GM19463 (cell line): ENCODE measurements around the gene NAPA.
A peak's percentile ranks its signal among the peaks of the same experiment; 100 is the strongest.

Experiments used
- ATAC-seq: cut with Tn5 transposase; IDR thresholded peaks from one replicate; pipeline ENCODE4 v1.9.1; 2021; ENCODE audit warnings: mild to moderate bottlenecking, moderate library complexity; ENCODE audit not compliant: unreplicated experiment

The NAPA gene

DNA sequence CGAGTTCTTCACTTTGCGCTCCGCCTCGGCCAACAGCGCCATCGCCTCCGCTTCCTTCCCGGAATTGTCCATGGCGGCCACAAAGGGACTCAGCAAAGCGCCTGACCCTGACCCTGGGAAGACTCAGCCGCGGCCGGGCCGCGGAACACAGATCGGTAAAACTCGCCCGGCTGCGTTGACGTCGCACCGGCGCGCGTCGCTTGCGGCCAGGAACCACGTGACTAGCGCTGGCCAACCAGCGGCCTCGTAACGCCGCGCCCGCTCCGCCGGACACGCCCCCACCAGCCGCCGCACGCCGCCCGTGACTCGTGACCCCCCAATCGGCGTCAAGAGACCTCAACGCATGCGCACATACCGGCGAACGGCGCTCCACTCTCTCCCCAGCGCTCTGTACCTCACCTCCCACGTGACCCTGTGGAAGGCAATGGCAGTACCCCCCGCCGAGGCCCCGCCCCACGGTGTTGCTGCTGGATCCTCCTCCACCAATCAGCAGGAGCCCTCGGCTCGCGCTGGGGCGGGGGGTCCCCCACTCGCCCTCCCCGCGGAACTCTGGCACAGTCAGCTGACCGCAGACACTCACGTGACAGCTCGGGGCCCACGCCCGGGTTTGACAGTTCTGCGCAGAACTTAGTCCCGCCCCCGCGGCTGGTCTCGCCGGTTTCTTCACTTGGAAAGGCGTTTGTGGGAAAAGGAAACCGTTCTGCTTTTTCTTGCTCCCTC is at the start of gene NAPA:
Gene NAPA (minus strand): TSS at position 195 of the 720 bp plus-strand sequence. CDS start 123 bp downstream, at position 72.
- ATAC-seq: peak; percentile 85

DNA sequence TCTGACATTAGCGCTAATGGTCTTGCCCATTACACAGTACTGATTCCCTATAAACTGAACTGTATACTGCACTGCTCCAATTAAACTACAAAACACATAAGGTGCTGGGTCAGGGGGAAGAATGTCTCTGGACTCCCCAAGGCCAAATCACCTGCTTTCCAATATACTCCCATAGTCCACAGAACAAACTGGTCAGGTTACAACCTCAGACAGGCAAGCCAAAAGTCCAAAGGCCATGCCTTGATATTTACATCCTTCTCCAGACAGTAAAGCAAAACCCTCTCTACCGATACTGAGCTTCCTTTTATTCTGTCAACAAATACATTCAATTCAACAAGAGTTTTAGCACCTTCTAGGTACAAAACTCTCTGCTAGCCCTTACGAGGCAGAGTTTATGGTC is 49.2 kb upstream of the NAPA start:
- ATAC-seq: no peak

DNA sequence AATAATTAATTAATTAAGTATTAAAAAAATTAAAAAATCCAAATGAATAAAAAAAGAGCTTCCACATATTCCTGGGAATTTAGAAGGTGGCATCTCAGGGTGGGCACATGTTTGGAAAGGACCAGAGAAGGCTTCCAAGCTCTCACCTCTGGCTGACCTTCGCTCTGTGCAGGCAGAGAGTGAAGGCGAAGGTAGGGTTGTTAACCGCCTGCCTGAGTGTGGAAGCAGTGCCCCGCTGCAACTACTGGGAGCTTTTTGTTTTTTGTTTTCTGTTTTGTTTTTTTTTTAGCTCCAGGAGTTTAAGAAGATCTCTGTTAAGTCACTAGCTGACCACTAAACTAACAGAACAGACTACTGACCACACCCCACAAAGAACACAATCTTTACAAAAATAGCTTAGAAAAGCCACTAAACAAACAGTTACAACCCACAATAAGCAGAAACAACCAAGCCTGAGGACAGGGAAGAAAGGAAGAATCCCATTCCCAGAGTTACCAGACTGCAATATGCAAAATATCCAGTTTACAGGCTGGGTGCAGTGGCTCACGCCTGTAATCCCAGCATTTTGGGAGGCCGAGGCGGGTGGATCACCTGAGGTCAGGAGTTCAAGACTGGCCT is 46.7 kb upstream of the NAPA start:
- ATAC-seq: no peak

DNA sequence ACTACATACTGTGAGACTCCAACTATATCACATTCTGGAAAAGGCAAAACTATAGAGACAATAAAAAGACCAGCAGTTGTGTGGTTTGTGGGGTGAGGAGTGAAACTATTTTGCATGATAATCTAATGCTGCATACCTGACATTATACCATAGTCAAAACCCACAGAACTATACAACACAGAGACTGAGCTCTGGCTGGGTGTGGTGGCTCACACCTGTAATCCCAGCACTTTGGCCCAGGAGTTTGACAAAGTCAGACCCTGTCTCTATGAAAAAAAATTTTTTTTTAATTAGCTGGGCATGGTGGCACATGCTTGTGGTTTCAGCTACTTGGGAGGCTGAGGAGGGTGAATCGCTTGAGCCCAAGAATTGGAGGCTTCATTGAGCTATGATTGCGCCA is 46.1 kb upstream of the NAPA start:
- ATAC-seq: no peak

DNA sequence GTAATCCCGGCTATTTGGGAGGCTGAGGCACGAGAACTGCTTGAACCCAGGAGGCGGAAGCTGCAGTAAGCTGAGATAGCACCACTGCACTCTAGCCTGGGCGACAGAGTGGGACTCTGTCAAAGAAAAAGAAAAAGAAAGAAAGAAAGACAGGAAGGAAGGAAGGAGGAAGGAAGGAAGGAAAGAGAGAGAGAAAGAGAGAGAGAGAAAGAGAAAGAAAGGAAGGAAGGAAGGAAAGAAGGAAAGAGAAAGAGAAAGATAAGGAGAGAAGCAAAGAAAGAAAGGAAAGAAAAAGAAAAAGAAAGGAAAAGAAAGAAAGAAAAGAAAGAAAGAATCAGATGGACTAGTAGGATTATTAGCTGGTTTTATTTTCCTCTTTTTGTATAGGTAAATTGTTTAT is 35.3 kb upstream of the NAPA start:
- ATAC-seq: no peak

DNA sequence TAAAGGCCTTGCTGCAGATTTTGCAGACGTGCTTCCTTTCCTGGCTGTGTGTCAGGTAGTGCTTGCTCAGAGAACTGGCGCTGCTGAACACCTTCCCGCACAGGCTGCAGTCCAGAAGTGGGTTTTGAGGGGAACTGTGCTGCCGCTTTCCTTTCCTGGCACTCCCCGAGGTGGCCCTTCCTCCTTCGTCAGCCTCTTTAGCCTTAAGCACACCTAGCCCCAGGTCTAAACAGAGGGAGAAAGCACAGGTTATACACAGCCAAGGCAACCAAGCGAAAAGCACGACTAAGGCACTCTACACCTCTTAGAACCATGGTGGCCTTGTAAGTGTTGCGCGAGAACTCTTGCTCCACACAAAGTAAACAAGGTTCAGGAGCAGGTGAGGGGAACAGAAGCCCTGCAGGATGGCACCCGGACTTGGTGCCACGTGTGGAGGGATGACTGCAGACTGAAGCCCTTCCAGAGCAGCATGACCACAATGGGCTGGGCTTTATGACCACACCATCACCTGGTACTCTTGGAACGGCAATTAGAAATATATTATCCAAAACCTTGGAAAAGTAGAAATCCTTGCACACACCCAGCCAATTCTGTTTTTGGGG is 34.5 kb upstream of the NAPA start:
- no peak for ATAC-seq

DNA sequence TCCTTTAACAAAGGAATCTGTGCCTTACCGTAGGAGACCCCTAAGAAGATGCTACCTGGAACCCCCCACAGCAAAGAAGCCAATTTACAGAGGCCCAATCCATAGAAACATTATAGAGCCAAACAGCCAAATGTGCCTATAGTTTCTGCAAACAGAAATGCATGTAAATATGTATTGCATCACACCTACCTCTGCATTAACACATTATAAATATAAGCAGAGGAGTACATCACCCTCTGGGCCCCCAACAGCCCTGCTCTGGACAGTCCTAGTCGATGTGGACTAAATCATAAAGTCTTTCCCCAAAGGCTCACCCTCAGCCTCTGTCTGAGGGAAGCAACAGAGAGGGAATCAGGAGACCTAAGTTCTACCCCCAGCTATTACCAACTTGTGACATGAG is 32.3 kb upstream of the NAPA start:
- ATAC-seq: no peak

DNA sequence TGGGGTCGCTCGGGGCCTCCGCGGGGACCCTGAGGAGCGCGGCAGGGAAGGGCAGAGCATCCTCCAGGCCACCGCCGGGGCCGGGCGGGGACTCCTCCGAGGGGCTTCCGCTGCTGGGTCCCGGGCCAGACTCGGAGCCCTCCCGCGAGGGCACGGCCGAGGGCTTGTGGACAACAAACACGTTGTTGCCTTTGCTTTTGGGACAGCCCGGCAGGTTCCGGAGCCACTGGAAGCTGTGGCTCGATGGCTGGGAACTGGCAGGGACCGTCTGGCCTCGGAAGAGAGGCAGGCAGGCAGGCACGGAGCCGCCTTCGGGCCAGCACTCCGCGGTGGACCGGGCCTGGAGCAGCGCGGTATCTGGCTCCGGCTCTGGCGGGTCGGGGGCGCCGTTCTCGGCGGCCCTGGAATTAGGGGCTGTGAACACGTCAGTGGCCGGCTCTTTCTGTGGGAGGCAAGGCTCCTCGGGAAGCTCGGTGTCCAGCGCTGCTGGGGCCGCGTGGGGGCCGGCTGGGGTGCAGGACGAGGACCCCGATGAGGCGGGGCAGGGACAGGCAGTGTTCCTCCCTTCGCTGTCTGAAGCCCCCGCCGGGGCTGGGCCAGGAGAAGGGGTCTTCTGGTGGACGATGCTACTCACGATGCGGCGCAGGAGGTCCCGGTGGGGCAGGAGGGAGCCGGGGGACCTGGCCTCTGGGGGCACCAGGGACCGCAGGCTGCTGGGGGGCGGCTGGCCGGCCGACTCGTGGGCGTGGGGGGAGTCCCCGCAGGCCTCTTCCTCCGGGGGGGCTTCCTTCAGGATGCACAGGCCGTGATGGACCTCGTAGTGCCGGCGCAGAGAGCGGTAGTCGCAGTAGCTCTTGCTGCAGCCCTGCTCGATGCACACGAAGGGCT is 30.4 kb upstream of the NAPA start:
- ATAC-seq: no peak

DNA sequence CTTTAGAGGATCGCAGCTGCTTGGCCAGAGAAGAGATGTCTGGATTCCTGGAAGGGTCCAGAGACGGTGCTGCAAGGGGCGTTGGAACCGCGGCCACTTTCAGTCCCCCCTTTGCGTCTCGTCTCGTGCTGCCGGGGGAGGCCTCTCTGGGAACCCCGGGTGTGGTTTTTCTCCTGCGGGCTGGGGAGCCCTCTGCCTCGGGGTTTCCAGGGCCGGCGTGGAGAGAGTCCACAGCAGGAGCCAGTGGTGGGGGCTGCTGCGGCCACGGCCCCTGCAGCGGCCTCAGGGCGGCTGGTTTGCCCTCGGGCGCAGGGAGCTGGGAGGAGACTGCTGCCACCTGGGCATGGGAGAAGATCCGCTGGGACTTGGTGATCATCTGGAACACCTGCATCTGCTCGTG is 29.6 kb upstream of the NAPA start:
- no peak for ATAC-seq

DNA sequence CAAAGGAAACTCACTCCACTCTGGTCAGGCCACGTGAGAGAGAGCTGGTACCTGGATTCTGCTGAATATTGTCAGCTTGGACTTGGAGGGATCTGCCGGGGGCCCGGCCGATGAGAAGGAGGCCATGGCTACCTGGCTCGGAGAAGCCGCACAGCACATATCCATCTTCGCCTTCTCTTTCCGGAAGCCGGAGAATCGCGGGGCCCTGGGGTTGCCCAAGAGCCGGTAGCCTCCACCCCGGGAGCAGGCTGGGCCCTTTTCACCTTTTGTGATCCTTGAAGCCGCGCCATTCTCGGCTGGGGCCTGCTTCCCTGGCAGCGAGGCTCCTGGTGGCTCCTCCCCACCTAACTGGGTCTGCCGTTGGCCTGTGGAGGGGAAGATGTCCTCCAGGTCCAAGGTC is 29.2 kb upstream of the NAPA start:
- no peak for ATAC-seq

DNA sequence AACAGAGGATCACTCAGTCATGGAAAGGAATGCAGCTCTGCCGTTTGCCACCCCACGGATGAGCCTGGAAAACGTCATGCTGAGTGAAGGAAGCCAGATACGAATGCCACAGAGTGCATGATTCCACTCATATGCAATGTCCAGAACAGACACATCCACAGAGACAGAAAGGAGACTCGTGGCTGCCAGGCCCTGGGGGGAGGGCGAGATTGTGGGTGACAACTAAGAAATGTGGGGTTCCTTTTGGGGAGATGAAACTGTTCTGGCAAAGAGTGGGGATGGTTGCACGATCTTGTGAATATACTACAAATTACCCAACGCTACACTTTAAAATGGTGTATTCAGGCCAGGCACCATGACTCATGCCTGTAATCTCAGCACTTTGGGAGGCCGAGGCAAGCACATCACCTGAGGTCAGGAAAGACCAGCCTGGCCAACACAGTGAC is 27.2 kb upstream of the NAPA start:
- ATAC-seq: no peak

DNA sequence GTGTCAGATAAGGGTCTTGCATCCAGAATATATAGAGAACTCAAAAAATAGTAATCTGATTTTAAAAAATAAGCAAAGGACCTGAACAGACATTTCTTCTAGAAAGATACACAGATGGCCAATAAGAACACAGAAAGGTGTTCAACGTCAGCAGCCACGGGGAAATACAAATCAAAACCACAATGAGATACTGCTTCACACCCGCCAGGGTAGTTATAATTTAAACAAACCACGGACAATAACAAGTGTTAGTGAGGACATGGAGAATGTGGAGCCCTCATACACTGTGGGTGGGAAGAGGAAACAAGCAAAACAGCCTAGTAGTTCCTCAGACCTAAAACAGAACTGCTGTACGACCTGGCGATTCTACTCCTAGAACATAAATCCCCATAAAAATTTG is 26.7 kb upstream of the NAPA start:
- no peak for ATAC-seq

DNA sequence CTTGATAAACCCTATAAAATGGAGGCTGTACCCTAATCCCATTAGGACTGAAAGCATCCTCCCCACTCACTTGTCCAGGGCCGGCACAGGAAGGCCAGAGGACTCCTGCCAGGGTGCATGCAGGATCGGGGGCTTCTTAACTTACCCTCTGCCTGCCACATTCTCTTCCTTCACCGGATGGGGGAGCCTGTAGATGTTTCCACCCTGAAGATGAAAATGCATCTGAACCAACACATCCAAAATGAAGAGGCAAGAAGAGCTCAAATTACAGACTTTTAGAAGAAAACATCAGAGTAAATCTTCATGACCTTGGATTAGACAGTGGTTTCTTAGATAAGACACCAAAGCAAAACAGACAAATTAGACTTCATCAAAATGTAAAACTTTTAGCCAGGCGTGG is 25.9 kb upstream of the NAPA start:
- no peak for ATAC-seq

DNA sequence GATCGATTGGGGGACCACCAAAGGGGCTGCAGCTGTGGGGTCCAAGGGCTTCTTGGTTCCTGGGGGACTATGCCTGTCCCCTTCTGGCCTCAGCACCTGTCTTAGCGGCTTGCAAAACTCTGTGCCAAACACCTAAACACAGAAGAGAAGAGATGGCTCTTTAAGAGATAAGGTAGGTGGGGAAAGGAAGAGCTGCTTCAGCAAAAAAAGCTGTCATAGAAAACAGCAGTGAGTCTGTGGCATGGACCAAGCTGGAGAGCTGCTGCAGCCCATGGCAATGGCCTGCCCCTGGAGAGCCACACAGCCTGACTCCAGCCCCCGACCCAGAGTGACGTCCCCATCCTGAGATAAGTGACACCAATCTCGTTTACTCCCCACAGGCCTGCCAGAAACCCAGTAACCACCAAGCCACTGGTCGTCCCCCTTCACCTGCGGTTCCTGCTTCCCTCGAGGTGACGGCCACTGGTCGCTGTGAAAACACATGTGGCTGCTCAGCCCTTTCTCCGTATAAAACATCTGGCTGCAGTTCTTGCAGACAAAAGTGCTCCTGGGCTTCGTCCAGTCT is 25.0 kb upstream of the NAPA start:
- ATAC-seq: no peak

DNA sequence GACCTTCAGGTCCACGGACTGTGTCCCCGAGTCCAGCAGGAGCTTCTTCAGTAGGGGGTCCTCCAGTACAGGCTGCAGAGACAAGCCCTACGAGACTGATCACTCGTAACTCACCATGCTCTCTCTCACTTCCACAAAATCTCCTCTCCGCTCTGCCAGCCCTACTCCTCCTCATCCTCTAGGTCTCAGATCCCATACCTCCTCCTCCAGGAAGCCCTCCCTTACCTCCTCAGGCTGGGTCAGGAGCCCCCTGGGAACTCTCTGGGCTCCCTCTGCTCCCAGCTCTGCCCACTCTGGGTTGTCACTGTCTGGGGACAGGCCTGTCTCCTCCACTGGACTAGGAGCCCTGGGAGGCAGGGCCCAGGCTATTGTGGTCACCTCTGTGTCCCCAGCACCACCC is 23.9 kb upstream of the NAPA start:
- ATAC-seq: no peak

DNA sequence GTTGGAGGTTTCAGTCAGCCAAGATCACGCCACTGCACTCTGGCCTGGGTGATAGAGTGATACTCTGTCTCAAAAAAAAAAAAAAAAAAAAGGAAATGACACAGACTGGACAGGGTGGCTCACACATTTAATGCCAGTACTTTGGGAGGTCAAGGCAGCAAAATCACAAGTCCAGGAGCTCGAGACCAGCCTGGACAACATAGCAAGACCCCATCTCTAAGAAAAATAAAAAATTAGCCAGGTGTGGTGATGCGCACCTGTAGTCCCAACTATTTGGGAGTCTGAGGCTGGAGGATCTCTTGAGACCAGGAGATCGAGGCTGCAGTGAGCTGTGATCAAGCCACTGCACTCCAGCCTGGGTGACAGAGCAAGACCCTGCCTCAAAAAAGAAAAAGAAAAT is 22.6 kb upstream of the NAPA start:
- ATAC-seq: no peak

DNA sequence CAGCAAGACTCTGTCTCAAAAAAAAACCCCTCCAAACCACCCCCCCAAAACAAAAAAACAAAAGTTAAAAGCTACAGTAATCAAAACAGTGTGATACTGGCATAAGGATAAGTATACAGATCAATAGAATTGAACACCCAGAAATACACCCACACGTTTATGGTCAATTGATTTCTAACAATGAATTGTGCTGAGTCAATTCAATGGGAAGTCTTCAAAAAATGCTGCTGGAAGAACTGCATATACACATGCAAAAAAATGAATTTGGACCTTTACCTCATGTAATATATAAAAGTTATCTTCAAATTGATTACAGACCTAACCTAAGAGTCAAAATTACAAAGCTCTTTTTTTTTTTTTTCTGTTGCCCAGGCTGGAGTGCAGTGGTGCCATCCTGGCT is 19.8 kb upstream of the NAPA start:
- ATAC-seq: no peak

DNA sequence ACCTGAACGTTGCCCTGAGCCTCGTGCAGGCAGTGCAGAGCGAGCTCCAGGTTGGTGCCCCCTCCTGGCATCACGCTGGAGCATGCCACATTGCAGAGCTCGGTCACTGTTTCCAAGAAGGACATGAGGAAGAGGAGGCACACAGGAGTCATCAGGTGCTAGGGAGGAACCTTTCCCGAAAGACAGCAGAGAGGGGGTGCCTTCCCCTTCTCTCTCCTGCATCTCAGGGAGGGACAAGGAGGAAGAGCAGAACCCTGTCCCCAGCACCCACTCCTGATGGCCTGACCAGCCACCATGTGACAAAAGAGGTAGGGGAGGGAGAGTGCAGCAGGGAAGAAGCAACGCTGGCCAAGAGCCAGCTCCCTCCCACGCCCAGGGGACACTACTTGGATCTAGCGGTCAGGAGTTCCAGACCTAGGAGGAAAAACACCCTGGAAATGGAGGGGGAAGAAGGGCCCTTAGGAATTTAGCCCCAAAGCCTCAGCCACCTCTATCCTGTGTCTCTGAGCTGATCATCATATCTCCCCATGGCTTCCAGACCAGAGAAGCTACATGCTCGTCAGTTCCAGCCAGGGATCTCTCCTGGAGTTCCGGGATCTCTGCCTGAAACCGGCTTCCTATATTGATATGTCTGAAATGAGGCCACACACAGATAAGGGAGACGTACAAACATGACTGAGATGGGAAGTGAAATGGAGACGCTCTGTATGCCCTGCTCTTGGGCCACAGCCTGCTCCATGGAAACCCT is 17.0 kb upstream of the NAPA start:
- no peak for ATAC-seq

DNA sequence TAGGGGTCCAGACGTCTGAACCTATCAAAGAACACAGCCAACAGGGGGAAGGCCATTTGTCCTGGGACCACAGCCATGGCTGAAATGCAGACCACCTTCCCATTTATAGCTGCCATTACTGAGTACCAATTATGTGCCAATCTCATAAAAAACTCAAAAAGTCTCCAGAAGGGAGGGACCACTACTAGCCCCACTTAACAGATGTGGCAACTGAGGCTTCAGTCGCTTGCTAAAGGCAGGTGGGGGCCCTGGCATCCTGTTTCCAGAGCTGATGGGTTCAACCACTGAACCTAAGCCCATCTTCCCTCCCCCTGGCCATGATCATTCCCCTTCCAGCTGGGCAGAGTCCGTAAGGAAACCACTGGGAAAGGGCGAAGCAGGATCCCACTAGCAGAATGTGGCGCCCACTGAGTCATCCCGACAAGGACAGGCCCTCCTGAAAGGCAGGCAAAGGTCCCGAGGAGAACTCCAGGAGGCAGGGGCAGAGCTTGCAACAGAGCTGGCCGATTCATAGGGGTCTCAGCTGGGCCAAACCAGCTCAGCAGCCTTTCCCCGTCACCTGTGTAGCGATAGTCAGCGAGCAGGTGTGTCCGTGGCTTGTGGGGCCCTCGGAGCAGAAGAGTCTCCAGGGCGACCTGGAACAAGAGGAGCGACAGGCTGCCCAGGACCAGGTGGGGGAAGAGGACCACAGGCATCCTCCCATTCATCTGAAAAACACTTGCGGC is 14.3 kb upstream of the NAPA start:
- ATAC-seq: no peak

DNA sequence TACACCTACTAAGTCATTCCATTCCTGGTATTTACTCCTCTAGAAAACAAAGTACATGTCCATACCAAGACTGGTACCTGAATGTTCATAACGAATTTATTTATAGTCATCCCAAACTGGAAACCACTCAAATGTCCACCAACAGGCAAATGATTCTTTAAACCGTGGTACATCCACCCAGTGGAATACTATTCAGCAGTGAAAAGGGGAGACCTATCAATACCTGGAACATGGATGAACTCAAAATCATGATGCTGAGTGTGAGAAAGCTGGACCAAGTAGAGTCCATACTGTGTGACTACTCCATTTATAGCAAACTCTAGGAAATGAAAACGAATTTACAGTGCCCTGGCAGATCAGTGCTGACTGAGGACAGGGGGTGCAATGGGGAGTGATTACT is 11.9 kb upstream of the NAPA start:
- ATAC-seq: no peak
